Ectodermal cell (in vitro differentiated cells): ENCODE results near the gene TBXAS1.

Experiments used
- H3K27ac ChIP-seq: 2 replicates; pipeline ENCODE4 v1.7.0; 2013; ENCODE audit warnings: mild to moderate bottlenecking, low read depth, low read length; ENCODE audit not compliant: insufficient read depth, poor library complexity, severe bottlenecking
- H3K27me3 ChIP-seq: 2 replicates; pipeline ENCODE4 v1.7.0; 2013; ENCODE audit warnings: mild to moderate bottlenecking, low read length; ENCODE audit not compliant: insufficient read depth, control insufficient read depth, poor library complexity, severe bottlenecking
- H3K36me3 ChIP-seq: one replicate; pipeline ENCODE4 v1.7.0; 2013; ENCODE audit warnings: low read length; ENCODE audit not compliant: control insufficient read depth, insufficient read depth
- H3K4me1 ChIP-seq: one replicate; pipeline ENCODE4 v1.7.0; 2013; ENCODE audit warnings: low read length; ENCODE audit not compliant: control insufficient read depth, insufficient read depth
- H3K4me3 ChIP-seq: 2 replicates; pipeline ENCODE4 v1.7.0; 2013; ENCODE audit warnings: low read depth, low read length, control low read depth; ENCODE audit not compliant: insufficient read depth
- H3K9me3 ChIP-seq: 2 replicates; pipeline ENCODE4 v1.7.0; 2013; ENCODE audit warnings: mild to moderate bottlenecking, low read length, moderate library complexity; ENCODE audit not compliant: control insufficient read depth
- WGBS, 2 experiments: methylation state at CpG; one replicate each; pipeline ENCODE4 v1.1.7; 2013; ENCODE audit warnings: missing lambda C conversion rate in 2 of 2; 5-methylcytosine and 5-hydroxymethylcytosine counted together

Gene TBXAS1

DNA sequence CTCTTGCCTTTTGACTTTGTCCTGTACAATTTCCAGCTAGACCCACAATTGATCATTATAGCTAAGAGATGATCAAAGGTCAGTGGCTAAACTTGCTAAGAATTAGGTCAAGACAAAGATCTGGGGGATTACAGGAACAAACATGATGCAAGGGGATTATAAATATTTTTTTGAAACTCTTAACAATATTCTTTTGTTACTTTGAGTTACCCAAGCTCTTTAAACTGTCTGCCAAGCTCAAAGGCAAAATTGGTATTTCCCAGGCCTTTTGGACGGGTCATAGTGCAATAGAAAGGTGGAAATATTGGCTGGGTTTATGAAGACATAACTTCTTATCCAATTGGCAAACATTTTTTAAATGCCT, 23.4 kb downstream of the TBXAS1 start:
- no peak overlapping the region for H3K4me3 ChIP-seq
- H3K9me3 ChIP-seq: no peaks in the 10 kb centered on the region
- 90 to 100% methylated on average over 1 of the region's 1 CpG for WGBS, 2 experiments
- H3K27ac ChIP-seq: no peak overlapping the region
- no peaks in the 10 kb centered on the region for H3K36me3 ChIP-seq
- no peaks in the 10 kb centered on the region for H3K27me3 ChIP-seq
- H3K4me1 ChIP-seq: no peaks in the 10 kb centered on the region

DNA sequence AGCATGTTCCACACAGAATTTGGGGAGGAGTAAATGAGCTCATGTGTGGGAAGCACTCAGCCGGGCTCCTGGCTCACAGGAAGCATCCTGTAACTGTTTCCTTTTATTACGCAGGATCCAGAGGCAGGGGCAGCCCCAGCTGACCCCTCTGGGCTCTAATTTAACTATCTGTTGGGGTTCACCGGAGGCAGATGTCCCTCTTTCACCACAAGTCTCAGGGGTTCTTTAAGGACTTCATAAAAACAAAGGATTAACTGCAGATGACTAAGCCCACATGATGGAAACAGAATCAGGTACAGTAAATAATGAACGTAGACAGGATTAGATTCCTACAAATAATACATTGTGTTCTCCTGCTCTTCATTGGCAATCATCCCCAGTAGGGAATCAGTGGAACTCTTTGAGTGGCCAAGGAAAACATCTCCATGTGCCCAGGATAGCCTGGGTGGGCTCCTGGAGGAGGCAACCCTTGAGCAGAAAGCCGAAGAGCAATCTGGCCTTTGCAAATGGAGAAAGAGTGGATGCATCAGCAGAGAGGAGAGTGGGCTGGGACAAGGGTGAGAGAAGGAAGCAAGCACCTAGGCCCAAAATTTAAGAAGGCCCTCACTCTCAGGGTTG, 24.6 kb downstream of the TBXAS1 start:
- Histone ChIP-seq H3K4me3 (no peak overlapping the region), H3K27ac (no peak overlapping the region), H3K36me3 (no peaks in the 10 kb centered on the region), H3K4me1 (no peaks in the 10 kb centered on the region), H3K27me3 (no peaks in the 10 kb centered on the region), H3K9me3 (no peaks in the 10 kb centered on the region)
- WGBS, 2 experiments: 89 to 90% methylated on average over 5 of the region's 5 CpGs

DNA sequence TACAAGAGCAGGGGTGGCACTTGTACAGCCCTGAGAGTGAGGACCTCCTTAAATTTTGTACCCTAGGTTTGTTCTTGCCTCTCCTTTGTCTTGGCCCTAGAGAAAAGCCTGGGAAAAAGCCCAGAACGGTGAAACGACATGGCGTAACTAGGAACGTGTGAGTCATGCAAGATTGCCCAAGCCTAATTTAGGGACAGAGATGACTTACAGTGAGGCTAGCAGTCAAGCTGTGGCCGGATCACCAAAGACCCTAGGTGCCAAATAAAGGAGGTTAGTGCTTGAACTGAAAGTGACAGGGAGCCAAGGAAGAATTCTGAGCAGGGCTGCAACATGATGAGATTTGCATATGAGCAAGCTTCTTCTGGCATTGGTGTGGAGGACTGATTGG, 25.1 kb downstream of the TBXAS1 start:
- H3K4me3 ChIP-seq: no peak overlapping the region
- 93 to 95% methylated on average over 5 of the region's 5 CpGs for WGBS, 2 experiments
- H3K9me3 ChIP-seq: no peaks in the 10 kb centered on the region
- no peaks in the 10 kb centered on the region for H3K36me3 ChIP-seq
- H3K4me1 ChIP-seq: no peaks in the 10 kb centered on the region
- no peak overlapping the region for H3K27ac ChIP-seq
- no peaks in the 10 kb centered on the region for H3K27me3 ChIP-seq

DNA sequence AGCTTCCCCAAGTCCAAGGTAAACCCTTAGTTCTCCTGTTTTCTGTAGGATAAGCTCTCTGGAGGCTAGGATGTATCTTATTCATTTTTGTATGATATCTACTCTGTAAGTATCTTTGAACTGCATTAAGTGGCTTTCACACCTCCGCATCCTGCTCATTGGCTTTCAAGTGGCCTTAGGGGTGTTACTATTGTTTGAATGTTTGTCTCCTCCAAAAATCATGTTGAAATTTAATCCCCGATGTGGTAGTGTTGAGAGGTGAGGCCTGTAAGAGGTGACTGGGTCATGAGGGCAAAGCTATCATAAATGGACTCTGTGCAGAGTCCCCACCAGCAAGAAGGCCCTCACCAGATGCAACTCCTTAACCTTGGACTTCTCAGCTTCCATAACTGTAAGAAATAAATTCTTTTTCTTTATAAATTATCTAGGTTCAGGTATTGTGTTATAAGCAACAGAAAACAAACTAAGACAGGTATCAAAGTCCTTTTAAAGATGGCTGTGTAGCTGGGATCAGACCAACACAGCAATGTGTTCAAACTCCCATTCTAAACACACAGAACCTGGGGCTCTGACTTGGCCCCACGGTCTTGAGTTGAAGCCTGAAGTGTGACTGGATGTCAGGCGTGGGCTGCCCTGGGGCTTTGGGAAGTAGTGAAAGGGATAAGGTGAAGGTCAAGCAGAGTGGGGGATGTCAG, 25.9 kb downstream of the TBXAS1 start:
- 93 to 94% methylated on average over 4 of the region's 4 CpGs for WGBS, 2 experiments
- H3K4me3 ChIP-seq: no peak overlapping the region
- no peaks in the 10 kb centered on the region for H3K4me1 ChIP-seq
- H3K27ac ChIP-seq: no peak overlapping the region
- H3K9me3 ChIP-seq: no peaks in the 10 kb centered on the region
- no peaks in the 10 kb centered on the region for H3K36me3 ChIP-seq
- H3K27me3 ChIP-seq: no peaks in the 10 kb centered on the region

DNA sequence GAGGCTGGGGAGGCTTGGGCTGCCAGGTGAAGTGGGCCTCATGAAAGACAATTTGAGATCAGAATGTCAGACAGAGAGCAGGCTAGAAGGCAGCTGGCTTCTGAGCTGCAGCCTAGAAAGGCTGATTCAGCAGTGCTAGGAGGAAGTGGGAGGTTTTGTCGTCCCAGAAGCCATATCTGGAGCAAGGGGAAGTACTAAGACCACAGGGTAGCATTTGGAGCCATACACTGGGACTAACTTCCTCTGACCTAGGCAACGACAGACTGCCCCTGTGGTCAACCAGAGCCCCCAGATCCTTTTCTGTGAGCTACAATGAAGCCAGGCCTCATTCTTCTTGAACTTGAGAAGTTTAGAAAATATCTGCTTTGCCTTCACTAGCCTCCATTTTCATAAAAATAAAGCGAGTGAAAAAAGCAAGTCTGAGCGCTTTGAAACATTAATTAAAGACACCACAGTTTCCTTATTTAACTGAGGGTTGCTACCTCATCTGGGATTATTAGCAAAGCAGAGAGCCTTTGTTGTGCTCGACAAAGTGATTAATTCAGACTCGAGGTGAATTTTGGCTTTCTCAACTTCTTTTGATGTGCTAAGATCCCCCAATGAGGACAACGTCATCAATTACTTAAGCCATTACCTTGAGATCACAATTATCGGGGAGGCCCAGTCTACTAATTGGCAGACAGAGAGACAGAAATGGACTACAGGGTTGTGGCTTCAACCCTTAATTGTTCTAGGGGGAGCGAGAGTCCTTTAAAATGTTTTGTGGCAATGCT, 26.6 kb downstream of the TBXAS1 start:
- H3K36me3 ChIP-seq: no peaks in the 10 kb centered on the region
- H3K4me3 ChIP-seq: no peak overlapping the region
- H3K27ac ChIP-seq: no peak overlapping the region
- H3K4me1 ChIP-seq: no peaks in the 10 kb centered on the region
- no peaks in the 10 kb centered on the region for H3K9me3 ChIP-seq
- H3K27me3 ChIP-seq: no peaks in the 10 kb centered on the region
- 83 to 86% methylated on average over 9 of the region's 9 CpGs for WGBS, 2 experiments

DNA sequence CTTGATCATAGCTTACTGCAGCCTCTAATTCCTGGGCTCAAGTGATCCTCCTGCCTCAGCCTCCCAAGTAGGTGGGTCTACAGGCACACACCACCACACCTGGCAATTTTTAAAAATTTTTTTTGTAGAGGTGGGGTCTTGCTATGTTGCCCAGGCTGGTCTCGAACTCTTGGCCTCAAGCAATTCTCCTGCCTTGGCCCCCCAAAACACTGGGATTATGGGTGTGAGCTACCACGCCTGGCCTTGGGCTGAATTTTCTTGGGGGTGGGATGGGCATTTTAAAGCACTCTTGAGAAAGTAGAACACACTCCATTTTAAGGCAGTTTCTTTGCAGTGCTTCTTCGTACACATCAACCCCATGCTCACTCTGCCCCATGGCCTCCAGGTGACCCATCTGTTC, 28.7 kb downstream of the TBXAS1 start:
- Histone ChIP-seq H3K27me3 (no peaks in the 10 kb centered on the region), H3K4me1 (no peaks in the 10 kb centered on the region), H3K27ac (no peak overlapping the region), H3K9me3 (no peaks in the 10 kb centered on the region), H3K36me3 (no peaks in the 10 kb centered on the region), H3K4me3 (no peak overlapping the region)
- whole genome bisulfite sequencing, 2 experiments: 96 to 98% methylated on average over 3 of the region's 3 CpGs

DNA sequence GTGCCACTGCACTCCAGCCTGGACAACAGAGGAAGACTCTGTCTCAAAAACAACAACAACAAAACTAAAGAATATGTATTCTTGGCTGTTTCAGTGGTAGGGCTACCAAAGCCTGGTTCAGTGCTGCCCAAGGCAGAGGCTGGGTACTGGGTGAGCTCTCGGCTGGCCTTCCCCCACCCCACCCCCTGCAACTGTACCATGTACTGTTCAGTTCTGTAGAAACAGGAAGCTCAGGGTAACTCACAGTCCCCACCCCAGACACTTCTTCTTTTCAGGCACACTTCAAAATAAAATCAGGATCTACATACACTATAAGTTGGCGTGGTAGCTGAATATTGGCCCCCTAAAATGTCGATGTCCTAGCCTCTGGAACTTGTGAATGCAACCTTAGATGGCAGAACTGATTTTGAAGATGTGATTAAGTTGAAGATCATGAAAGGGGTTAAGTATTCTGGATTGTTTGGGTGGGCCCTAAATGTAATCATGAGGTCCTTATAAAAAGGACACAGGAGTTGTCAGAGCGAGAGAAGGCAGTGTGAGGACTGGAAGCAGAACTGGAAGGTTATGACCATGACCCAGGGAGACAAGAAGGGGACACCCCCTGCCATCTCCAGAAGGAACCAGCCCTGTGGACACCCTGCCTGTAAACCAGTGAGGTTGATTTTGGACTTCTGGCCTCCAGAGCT, 31.2 kb downstream of the TBXAS1 start:
- H3K36me3 ChIP-seq: no peaks in the 10 kb centered on the region
- H3K4me3 ChIP-seq: no peak overlapping the region
- H3K27me3 ChIP-seq: no peaks in the 10 kb centered on the region
- no peak overlapping the region for H3K27ac ChIP-seq
- H3K9me3 ChIP-seq: no peaks in the 10 kb centered on the region
- 95% methylated on average over 4 of the region's 4 CpGs for WGBS, 2 experiments
- no peaks in the 10 kb centered on the region for H3K4me1 ChIP-seq

DNA sequence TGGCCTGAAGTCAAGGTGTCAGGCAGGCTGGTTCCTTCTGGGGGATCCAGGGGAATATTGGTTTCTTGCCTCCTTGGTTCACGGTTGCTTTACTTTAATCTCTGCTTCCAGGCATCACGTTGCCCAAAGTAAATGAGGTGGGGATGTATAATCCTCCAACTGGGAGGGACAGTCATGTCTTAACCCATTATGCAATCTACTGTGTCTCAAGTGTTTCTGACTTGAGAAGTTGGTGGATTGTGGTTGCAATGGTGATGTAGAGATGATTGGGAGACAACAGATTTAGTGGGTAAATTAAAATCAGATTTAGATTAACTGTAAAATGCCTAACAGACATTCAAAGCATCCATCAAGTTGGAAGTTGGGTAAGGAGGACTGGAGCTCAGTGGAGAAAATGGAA, 32.7 kb downstream of the TBXAS1 start:
- Histone ChIP-seq H3K36me3 (no peaks in the 10 kb centered on the region), H3K9me3 (no peaks in the 10 kb centered on the region), H3K27me3 (no peaks in the 10 kb centered on the region), H3K27ac (no peak overlapping the region), H3K4me3 (no peak overlapping the region), H3K4me1 (no peaks in the 10 kb centered on the region)
- 68 to 71% methylated on average over 2 of the region's 2 CpGs for WGBS, 2 experiments

DNA sequence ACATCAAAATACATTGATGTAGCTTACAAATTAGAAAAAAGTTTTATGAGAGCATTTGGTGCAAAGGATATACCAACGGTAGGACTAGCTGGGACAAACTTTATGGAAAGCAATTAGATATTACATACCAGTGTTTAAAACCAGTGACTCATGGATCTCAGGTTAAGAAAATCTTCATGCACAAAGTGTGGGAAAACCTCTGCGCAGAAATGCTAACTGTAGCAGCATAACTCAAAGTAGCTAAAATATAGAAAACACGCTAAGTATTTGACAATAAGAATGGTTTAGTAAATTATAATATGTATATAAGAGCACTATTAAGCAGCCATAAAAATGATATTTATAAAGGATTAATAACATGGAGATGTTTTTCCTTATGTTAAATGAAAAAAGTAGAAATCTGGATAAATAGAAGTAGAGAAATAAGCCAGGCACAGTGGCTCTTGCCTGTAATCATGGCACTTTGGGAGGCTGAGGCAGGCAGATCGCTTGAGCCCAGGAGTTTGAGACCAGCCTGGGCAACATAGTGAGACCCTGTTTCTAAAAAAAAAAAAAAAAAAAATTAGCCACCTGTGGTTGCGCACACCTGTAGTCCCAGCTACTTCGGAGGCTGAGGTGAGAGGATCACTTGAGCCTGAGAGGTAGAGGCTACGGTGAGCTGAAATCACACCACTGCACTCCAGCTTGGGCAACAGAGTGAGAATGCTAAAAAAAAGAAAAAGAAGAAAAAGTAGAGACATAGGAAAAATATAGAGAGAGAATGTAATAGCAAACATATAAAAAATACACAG, 37.2 kb downstream of the TBXAS1 start:
- no peak overlapping the region for H3K27ac ChIP-seq
- no peaks in the 10 kb centered on the region for H3K36me3 ChIP-seq
- H3K4me3 ChIP-seq: no peak overlapping the region
- H3K27me3 ChIP-seq: no peaks in the 10 kb centered on the region
- no peaks in the 10 kb centered on the region for H3K9me3 ChIP-seq
- no peaks in the 10 kb centered on the region for H3K4me1 ChIP-seq
- WGBS, 2 experiments: 89 to 92% methylated on average over 6 of the region's 7 CpGs
